DMS153 (cell line): ENCODE data around the gene SEPTIN2.
"Not testable (repeated sequence)": the region's sequence is repeated elsewhere in the genome, so short reads cannot be mapped to it uniquely, and the experiment has no call there.

Experiments used
- DNase-seq: peaks from one replicate; lab custom pipeline; 2025; lab: John Stamatoyannopoulos, UW

Gene SEPTIN2

GRCh38 chr2:241314226-241315092, 1.3 kb upstream of the SEPTIN2 start:
- peak; percentile 61 for DNase-seq

GRCh38 chr2:241315093-241315878, 439 bp upstream of the SEPTIN2 start, which contains the start of gene HDLBP:
Gene HDLBP, minus strand, starts transcription at chr2:241315672. Its CDS starts 48,803 bp downstream, at chr2:241266869.
- peak; percentile 96 for DNase-seq

- DNase-seq = no peak
Measured at GRCh38 chr2:241316825-241317224, 1.1 kb downstream of the SEPTIN2 start.

- DNase-seq = no peak
Measured at GRCh38 chr2:241317391-241317790, 1.7 kb downstream of the SEPTIN2 start.

- not testable (repeated sequence) for DNase-seq
Measured at GRCh38 chr2:241318830-241319229, 3.1 kb downstream of the SEPTIN2 start.

- DNase-seq = no peak
Measured at GRCh38 chr2:241320394-241320793, 4.7 kb downstream of the SEPTIN2 start.

GRCh38 chr2:241321033-241321432, 5.3 kb downstream of the SEPTIN2 start:
- no peak for DNase-seq

- DNase-seq = no peak
Measured at GRCh38 chr2:241321886-241322285, 6.2 kb downstream of the SEPTIN2 start.

GRCh38 chr2:241323778-241324177, 8.1 kb downstream of the SEPTIN2 start:
- no peak for DNase-seq

- DNase-seq = no peak
Measured at GRCh38 chr2:241324775-241325174, 9.1 kb downstream of the SEPTIN2 start.

- no peak for DNase-seq
Measured at GRCh38 chr2:241325257-241325656, 9.5 kb downstream of the SEPTIN2 start.

GRCh38 chr2:241329669-241330615, 14.2 kb downstream of the SEPTIN2 start:
- no peak for DNase-seq

- DNase-seq = no peak
Measured at GRCh38 chr2:241330616-241330981, 14.9 kb downstream of the SEPTIN2 start.

GRCh38 chr2:241334813-241335212, 19.1 kb downstream of the SEPTIN2 start:
- DNase-seq = peak; percentile 34

- no peak for DNase-seq
Measured at GRCh38 chr2:241339839-241340630, 24.3 kb downstream of the SEPTIN2 start.

- DNase-seq = no peak
Measured at GRCh38 chr2:241340631-241341163, 25.0 kb downstream of the SEPTIN2 start.

- no peak for DNase-seq
Measured at GRCh38 chr2:241344925-241345651, 29.4 kb downstream of the SEPTIN2 start.

- no peak for DNase-seq
Measured at GRCh38 chr2:241349941-241350340, 34.2 kb downstream of the SEPTIN2 start.

- no peak for DNase-seq
Measured at GRCh38 chr2:241350530-241350877, 34.8 kb downstream of the SEPTIN2 start.
